ENCODE measurements around the gene COX7A2L.

DNA sequence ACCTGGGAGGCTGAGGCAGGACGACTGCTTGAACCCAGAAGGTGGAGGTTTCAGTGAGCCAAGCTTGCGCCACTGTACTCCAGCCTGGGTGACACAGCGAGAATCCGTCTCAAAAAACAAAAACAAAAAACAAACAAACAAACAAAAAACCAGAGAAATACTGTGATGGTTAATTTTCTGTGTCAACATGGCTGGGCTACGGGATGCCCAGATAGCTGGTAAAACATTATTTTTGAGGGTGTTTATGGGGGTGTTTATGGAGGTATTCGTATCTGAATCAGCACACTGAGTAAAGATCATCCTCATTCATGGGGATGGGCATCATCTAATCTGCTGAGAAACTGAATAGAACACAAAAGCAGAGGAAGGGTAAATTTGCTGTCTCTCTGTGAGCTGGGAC, 40.8 kb upstream of the COX7A2L start:
- TF ChIP-seq, protein P1, sequence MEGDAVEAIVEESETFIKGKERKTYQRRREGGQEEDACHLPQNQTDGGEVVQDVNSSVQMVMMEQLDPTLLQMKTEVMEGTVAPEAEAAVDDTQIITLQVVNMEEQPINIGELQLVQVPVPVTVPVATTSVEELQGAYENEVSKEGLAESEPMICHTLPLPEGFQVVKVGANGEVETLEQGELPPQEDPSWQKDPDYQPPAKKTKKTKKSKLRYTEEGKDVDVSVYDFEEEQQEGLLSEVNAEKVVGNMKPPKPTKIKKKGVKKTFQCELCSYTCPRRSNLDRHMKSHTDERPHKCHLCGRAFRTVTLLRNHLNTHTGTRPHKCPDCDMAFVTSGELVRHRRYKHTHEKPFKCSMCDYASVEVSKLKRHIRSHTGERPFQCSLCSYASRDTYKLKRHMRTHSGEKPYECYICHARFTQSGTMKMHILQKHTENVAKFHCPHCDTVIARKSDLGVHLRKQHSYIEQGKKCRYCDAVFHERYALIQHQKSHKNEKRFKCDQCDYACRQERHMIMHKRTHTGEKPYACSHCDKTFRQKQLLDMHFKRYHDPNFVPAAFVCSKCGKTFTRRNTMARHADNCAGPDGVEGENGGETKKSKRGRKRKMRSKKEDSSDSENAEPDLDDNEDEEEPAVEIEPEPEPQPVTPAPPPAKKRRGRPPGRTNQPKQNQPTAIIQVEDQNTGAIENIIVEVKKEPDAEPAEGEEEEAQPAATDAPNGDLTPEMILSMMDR (IDR thresholded peaks at IDR 0.05), result no peak
- TF ChIP-seq, protein P2, sequence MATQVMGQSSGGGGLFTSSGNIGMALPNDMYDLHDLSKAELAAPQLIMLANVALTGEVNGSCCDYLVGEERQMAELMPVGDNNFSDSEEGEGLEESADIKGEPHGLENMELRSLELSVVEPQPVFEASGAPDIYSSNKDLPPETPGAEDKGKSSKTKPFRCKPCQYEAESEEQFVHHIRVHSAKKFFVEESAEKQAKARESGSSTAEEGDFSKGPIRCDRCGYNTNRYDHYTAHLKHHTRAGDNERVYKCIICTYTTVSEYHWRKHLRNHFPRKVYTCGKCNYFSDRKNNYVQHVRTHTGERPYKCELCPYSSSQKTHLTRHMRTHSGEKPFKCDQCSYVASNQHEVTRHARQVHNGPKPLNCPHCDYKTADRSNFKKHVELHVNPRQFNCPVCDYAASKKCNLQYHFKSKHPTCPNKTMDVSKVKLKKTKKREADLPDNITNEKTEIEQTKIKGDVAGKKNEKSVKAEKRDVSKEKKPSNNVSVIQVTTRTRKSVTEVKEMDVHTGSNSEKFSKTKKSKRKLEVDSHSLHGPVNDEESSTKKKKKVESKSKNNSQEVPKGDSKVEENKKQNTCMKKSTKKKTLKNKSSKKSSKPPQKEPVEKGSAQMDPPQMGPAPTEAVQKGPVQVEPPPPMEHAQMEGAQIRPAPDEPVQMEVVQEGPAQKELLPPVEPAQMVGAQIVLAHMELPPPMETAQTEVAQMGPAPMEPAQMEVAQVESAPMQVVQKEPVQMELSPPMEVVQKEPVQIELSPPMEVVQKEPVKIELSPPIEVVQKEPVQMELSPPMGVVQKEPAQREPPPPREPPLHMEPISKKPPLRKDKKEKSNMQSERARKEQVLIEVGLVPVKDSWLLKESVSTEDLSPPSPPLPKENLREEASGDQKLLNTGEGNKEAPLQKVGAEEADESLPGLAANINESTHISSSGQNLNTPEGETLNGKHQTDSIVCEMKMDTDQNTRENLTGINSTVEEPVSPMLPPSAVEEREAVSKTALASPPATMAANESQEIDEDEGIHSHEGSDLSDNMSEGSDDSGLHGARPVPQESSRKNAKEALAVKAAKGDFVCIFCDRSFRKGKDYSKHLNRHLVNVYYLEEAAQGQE (IDR thresholded peaks at IDR 0.05; ENCODE audit: low read depth, low read length), result no peak
- TF ChIP-seq EP300 (IDR thresholded peaks at IDR 0.05; ENCODE audit: borderline replicate concordance in 1 of 2, low read depth in 1 of 2, low read length in 1 of 2) (no peak), GABPA (IDR thresholded peaks at IDR 0.05; ENCODE audit: low read depth) (no peak), MEF2A (IDR thresholded peaks at IDR 0.05; ENCODE audit: borderline replicate concordance, low read depth) (no peak)
